ENCODE results near the gene C4orf46.

Gene C4orf46

DNA sequence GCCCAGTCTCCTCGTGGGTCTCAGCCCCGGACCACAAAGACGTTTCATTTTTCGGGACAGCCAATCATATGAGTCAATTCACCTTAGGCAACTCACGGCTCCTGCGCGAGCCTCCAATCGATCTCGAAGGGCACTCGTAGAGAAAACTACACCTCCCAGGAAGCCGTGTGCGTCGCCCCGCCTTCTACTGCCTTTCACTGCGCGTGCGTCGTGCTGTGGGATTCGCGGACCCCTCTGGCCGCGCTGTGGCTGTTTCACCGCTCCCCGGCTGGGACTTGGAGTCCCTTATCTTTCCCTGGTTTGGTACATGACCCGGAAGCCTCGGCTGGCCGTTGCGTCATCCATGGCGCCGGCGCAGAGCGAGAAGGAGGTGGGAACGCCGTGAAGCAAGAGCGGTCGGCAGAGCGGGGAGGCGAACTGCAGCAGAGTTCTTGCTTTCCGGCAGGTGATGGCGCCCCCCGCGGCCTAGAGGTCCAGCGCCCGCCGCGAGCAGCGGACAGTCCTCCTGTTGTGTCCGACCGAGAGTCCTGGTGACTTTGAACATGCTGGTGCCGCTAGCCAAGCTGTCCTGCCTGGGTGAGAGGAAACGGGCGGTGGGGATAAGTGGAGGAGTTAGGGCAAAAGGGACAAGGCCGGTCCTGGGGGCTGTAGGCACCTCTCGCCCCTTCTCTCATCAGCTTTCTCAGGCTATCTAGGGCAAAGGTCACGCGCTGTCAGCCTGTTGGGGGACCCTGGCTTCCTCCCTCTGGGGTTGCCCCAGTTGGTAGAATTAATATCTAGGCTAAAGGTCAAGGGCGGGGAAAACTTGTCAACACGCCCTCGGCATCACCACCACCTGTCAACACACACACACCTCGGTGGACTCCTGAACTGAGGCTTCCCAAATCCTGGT lies 474 bp upstream of the C4orf46 start, which contains the start of gene ETFDH:
ETFDH (plus strand) TSS at position 382 of the 892 bp plus-strand sequence; CDS start at position 543, 161 bp downstream.
- Histone ChIP-seq H3K79me1 (ENCODE audit: low read depth, low read length) (peaks cover 3% of the 10 kb centered on the region), H2BK5ac (ENCODE audit: low read length) (no peak within 1 kb of the TSS)

DNA sequence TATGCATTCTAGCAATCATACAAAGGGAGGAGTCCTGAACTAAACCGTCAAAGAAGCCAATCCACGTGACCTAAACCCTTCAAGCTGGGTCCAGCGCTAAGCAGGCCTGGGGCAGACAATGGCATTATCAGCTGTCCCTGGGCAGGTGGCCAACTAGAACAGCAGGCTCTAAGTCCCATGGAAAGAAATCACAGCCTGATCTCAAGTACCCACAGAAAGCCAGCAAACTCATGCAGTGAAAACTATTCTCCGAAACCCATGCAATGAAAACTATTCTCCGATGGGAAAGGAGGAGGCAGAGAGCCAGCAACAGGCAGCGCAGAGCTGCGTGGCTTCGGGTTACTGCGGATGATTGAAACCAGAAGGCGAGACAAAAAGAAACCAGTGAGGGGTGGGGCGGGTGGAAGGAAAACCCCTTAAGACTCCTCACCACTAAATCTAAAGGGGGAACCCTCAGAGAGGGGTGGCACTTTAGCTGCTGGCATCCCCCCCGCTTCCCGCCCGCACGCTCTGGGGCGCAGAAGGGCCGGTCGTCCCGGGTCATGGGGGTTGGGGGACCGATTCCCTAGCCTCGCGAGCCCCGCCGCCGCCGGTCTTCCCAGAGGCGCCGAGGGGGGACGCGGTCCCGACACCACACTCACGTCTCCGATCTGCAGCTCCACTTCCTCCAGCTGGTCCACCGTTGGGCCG lies 567 bp downstream of the C4orf46 start:
- Histone ChIP-seq H2AK5ac (ENCODE audit: low read depth, low read length) (peak overlapping the region; percentile 57), H4K91ac (ENCODE audit: low read depth, low read length, poor library complexity) (peak overlapping the region; percentile 82), H3K4me3 (ENCODE audit: low read length in 2 of 2) (peak overlapping the region; percentile 88 to 95), H3K79me1 (ENCODE audit: low read depth, low read length) (peaks cover 3% of the 10 kb centered on the region), H3K18ac (ENCODE audit: low read length) (peak overlapping the region; percentile 96), H3K23ac (ENCODE audit: low read depth, low read length, poor library complexity) (peak overlapping the region; percentile 75), H3K36me3 (replicated peaks in 1 of 2; ENCODE audit: control insufficient read depth in 2 of 2, insufficient read depth in 2 of 2, low read length in 2 of 2) (peaks cover 3 to 36% of the 10 kb centered on the region in 2 donors), H2BK5ac (ENCODE audit: low read length) (no peak overlapping the region), H3K27me3 (ENCODE audit: control insufficient read depth in 3 of 3, insufficient read depth in 3 of 3, low read depth in 1 of 3, low read length in 3 of 3) (no peaks in the 10 kb centered on the region), H3K4ac (ENCODE audit: low read length) (no peak overlapping the region), H3K9me3 (replicated peaks in 1 of 2; ENCODE audit: control insufficient read depth in 2 of 2, insufficient read depth in 1 of 2, low read depth in 1 of 2, low read length in 2 of 2) (no peaks in the 10 kb centered on the region), H2BK15ac (ENCODE audit: low read length) (peak overlapping the region; percentile 27), H3K9ac (ENCODE audit: low read depth, low read length, poor library complexity) (peak overlapping the region; percentile 95), H3K4me2 (ENCODE audit: insufficient read depth, low read length, poor library complexity, severe bottlenecking) (peak overlapping the region; percentile 74), H2AFZ (ENCODE audit: low read length) (peak overlapping the region; percentile 94), H3K27ac (replicated peaks; ENCODE audit: low read length) (peak overlapping the region; percentile 91), H3K4me1 (ENCODE audit: control insufficient read depth in 2 of 2, insufficient read depth in 1 of 2, low read depth in 1 of 2, low read length in 2 of 2) (peaks cover 0 to 2% of the 10 kb centered on the region in 2 donors), H2BK120ac (ENCODE audit: low read depth, low read length) (no peak overlapping the region), H2BK12ac (ENCODE audit: low read length) (peak overlapping the region; percentile 42), H4K8ac (ENCODE audit: low read depth, low read length) (no peak overlapping the region), H3K14ac (ENCODE audit: low read length) (peak overlapping the region; percentile 95)
- DNase-seq (ENCODE audit: low spot score): peak; percentile 69
- no CpG with 5 or more reads among the region's 35 CpGs for WGBS, 2 donors (ENCODE audit: extremely low coverage in 2 of 2, insufficient read length in 2 of 2, insufficient replicate concordance in 1 of 2)

More for the DNA sequence above, 474 bp upstream of the C4orf46 start, which contains the start of gene ETFDH:
- DNase-seq (ENCODE audit: low spot score): peak; percentile 99
- Histone ChIP-seq H4K91ac (ENCODE audit: low read depth, low read length, poor library complexity) (peak within 1 kb of the TSS; percentile 82), H3K4me3 (ENCODE audit: low read length in 2 of 2) (peak within 1 kb of the TSS; percentile 88 to 95), H3K36me3 (replicated peaks in 1 of 2; ENCODE audit: control insufficient read depth in 2 of 2, insufficient read depth in 2 of 2, low read length in 2 of 2) (peaks cover 2 to 26% of the 10 kb centered on the region in 2 donors), H3K27me3 (ENCODE audit: control insufficient read depth in 3 of 3, insufficient read depth in 3 of 3, low read depth in 1 of 3, low read length in 3 of 3) (no peaks in the 10 kb centered on the region), H2AK5ac (ENCODE audit: low read depth, low read length) (peak within 1 kb of the TSS; percentile 57), H3K4ac (ENCODE audit: low read length) (no peak within 1 kb of the TSS), H3K23ac (ENCODE audit: low read depth, low read length, poor library complexity) (peak within 1 kb of the TSS; percentile 75), H3K9me3 (replicated peaks in 1 of 2; ENCODE audit: control insufficient read depth in 2 of 2, insufficient read depth in 1 of 2, low read depth in 1 of 2, low read length in 2 of 2) (no peaks in the 10 kb centered on the region), H3K27ac (replicated peaks; ENCODE audit: low read length) (peak within 1 kb of the TSS; percentile 91), H2BK15ac (ENCODE audit: low read length) (peak within 1 kb of the TSS; percentile 27), H3K18ac (ENCODE audit: low read length) (peak within 1 kb of the TSS; percentile 96), H4K8ac (ENCODE audit: low read depth, low read length) (no peak within 1 kb of the TSS), H2BK120ac (ENCODE audit: low read depth, low read length) (no peak within 1 kb of the TSS), H2AFZ (ENCODE audit: low read length) (peak within 1 kb of the TSS; percentile 94), H2BK12ac (ENCODE audit: low read length) (peak within 1 kb of the TSS; percentile 42), H3K4me1 (ENCODE audit: control insufficient read depth in 2 of 2, insufficient read depth in 1 of 2, low read depth in 1 of 2, low read length in 2 of 2) (peaks cover 0 to 2% of the 10 kb centered on the region in 2 donors), H3K14ac (ENCODE audit: low read length) (peak within 1 kb of the TSS; percentile 95), H3K4me2 (ENCODE audit: insufficient read depth, low read length, poor library complexity, severe bottlenecking) (peak within 1 kb of the TSS; percentile 74), H3K9ac (ENCODE audit: low read depth, low read length, poor library complexity) (peak within 1 kb of the TSS; percentile 95)
- no CpG with 5 or more reads among the region's 60 CpGs for WGBS, 2 donors (ENCODE audit: extremely low coverage in 2 of 2, insufficient read length in 2 of 2, insufficient replicate concordance in 1 of 2)

DNA sequence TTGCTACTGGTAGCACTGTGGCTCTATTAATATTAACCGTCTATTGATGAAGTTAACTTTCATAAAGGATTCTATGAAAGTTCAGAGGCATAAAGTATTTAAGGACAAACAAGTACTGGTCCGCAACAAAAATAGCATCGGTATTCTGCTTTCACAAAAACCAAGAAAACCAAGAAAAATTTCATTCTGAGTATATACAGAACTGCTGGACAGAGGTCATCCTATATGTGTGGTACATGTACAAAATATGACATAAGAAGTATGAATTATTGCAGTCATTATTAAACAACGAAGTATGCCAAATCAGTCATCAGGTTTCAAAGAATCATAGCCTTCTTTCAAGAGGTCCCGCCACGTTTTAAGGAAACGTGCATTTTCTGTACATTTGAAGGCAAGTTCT lies 2.4 kb downstream of the C4orf46 start:
- H3K79me1 ChIP-seq (ENCODE audit: low read depth, low read length): peaks cover 5% of the 10 kb centered on the region
- no peak overlapping the region for H4K91ac ChIP-seq (ENCODE audit: low read depth, low read length, poor library complexity)
- H3K9ac ChIP-seq (ENCODE audit: low read depth, low read length, poor library complexity): no peak overlapping the region
- peaks cover 0 to 2% of the 10 kb centered on the region in 2 donors for H3K4me1 ChIP-seq (ENCODE audit: control insufficient read depth in 2 of 2, insufficient read depth in 1 of 2, low read depth in 1 of 2, low read length in 2 of 2)
- no peak overlapping the region for H3K14ac ChIP-seq (ENCODE audit: low read length)
- no peak overlapping the region for H2BK15ac ChIP-seq (ENCODE audit: low read length)
- no peak overlapping the region for H3K18ac ChIP-seq (ENCODE audit: low read length)
- H3K27ac ChIP-seq (replicated peaks; ENCODE audit: low read length): no peak overlapping the region
- H2BK5ac ChIP-seq (ENCODE audit: low read length): no peak overlapping the region
- no peak overlapping the region for H3K4ac ChIP-seq (ENCODE audit: low read length)
- H3K36me3 ChIP-seq (replicated peaks in 1 of 2; ENCODE audit: control insufficient read depth in 2 of 2, insufficient read depth in 2 of 2, low read length in 2 of 2): peaks cover 5 to 51% of the 10 kb centered on the region in 2 donors
- H2BK120ac ChIP-seq (ENCODE audit: low read depth, low read length): no peak overlapping the region
- no peak overlapping the region for H3K23ac ChIP-seq (ENCODE audit: low read depth, low read length, poor library complexity)
- no CpG with 5 or more reads among the region's 7 CpGs for WGBS, 2 donors (ENCODE audit: extremely low coverage in 2 of 2, insufficient read length in 2 of 2, insufficient replicate concordance in 1 of 2)
- DNase-seq (ENCODE audit: low spot score): no peak
- H3K9me3 ChIP-seq (replicated peaks in 1 of 2; ENCODE audit: control insufficient read depth in 2 of 2, insufficient read depth in 1 of 2, low read depth in 1 of 2, low read length in 2 of 2): no peaks in the 10 kb centered on the region
- no peak overlapping the region for H2AK5ac ChIP-seq (ENCODE audit: low read depth, low read length)
- H3K4me3 ChIP-seq (ENCODE audit: low read length in 2 of 2): no peak overlapping the region
- H2BK12ac ChIP-seq (ENCODE audit: low read length): no peak overlapping the region
- no peaks in the 10 kb centered on the region for H3K27me3 ChIP-seq (ENCODE audit: control insufficient read depth in 3 of 3, insufficient read depth in 3 of 3, low read depth in 1 of 3, low read length in 3 of 3)
- no peak overlapping the region for H2AFZ ChIP-seq (ENCODE audit: low read length)
- H4K8ac ChIP-seq (ENCODE audit: low read depth, low read length): no peak overlapping the region
- H3K4me2 ChIP-seq (ENCODE audit: insufficient read depth, low read length, poor library complexity, severe bottlenecking): no peak overlapping the region
